HEK293 (cell line): Measurements from ENCODE around the gene ZNF35.

Experiments
- HOXC10 ChIP-seq: sonication (generic); formaldehyde crosslinking; IDR thresholded peaks from 2 replicates; pipeline ENCODE4 v1.8.1; 2023; ENCODE audit warnings: mild to moderate bottlenecking, missing genetic modification reagents
- KLF8 ChIP-seq: fragments of 450-650 bp; formaldehyde crosslinking; IDR thresholded peaks from 2 replicates; pipeline ENCODE4 v1.5.1; 2016; ENCODE audit warnings: missing biosample characterization, missing genetic modification characterization
- KLF9 ChIP-seq: fragments of 450-650 bp; formaldehyde crosslinking; IDR thresholded peaks from 2 replicates; pipeline ENCODE4 v1.5.1; 2016; ENCODE audit warnings: missing biosample characterization, missing genetic modification characterization, low read depth
- OVOL3 ChIP-seq: fragments of 450-650 bp; formaldehyde crosslinking; IDR thresholded peaks from 2 replicates; pipeline ENCODE4 v1.5.1; 2016; ENCODE audit warnings: missing biosample characterization, missing genetic modification characterization
- REPIN1 ChIP-seq: fragments of 450-650 bp; formaldehyde crosslinking; IDR thresholded peaks from 2 replicates; pipeline ENCODE4 v1.5.1; 2017; ENCODE audit warnings: missing biosample characterization, missing genetic modification characterization, low read depth
- SALL2 ChIP-seq: fragments of 450-650 bp; formaldehyde crosslinking; IDR thresholded peaks from 2 replicates; pipeline ENCODE4 v1.5.0; 2017; ENCODE audit warnings: missing biosample characterization, mild to moderate bottlenecking, missing genetic modification characterization, borderline replicate concordance
- SCRT2 ChIP-seq: fragments of 450-650 bp; formaldehyde crosslinking; IDR thresholded peaks from 2 replicates; pipeline ENCODE4 v1.5.1; 2016; ENCODE audit warnings: missing biosample characterization, missing genetic modification characterization
- SP3 ChIP-seq: fragments of 450-650 bp; formaldehyde crosslinking; IDR thresholded peaks from 2 replicates; pipeline ENCODE4 v1.5.1; 2016; ENCODE audit warnings: missing biosample characterization, missing genetic modification characterization
- ZBTB48 ChIP-seq: fragments of 450-650 bp; formaldehyde crosslinking; IDR thresholded peaks from 2 replicates; pipeline ENCODE4 v1.5.1; 2016; ENCODE audit warnings: missing biosample characterization, missing genetic modification characterization
- ZEB2 ChIP-seq: fragments of 450-650 bp; formaldehyde crosslinking; IDR thresholded peaks from 2 replicates; pipeline ENCODE4 v1.5.1; 2016; ENCODE audit warnings: missing biosample characterization, missing genetic modification characterization
- ZFP3 ChIP-seq: fragments of 450-650 bp; formaldehyde crosslinking; IDR thresholded peaks from 2 replicates; pipeline ENCODE4 v1.5.1; 2016; ENCODE audit warnings: low read depth, missing biosample characterization, missing genetic modification characterization
- ZNF211 ChIP-seq: fragments of 450-650 bp; formaldehyde crosslinking; IDR thresholded peaks from 2 replicates; pipeline ENCODE4 v1.5.1; 2016; ENCODE audit warnings: low read depth, missing biosample characterization, missing genetic modification characterization
- ZNF214 ChIP-seq: fragments of 450-650 bp; formaldehyde crosslinking; IDR thresholded peaks from 2 replicates; pipeline ENCODE4 v1.5.1; 2017; ENCODE audit warnings: missing biosample characterization, mild to moderate bottlenecking, missing genetic modification characterization, borderline replicate concordance
- ZNF221 ChIP-seq: fragments of 450-650 bp; formaldehyde crosslinking; IDR thresholded peaks from 2 replicates; pipeline ENCODE4 v1.5.1; 2017; ENCODE audit warnings: missing biosample characterization, missing genetic modification characterization, borderline replicate concordance
- ZNF274 ChIP-seq, 2 experiments: fragments of 200-500 bp in 1 of 2; fragments of 450-650 bp in 1 of 2; sonication (Bioruptor generic) in 1 of 2; formaldehyde crosslinking in 1 of 2; IDR thresholded peaks; 2 replicates each; pipeline versions ENCODE4 v1.5.1 to v1.6.1; 2014 to 2016; ENCODE audit warnings: borderline replicate concordance in 1 of 2, inconsistent platforms in 1 of 2, low read length in 1 of 2, missing biosample characterization in 1 of 2, missing genetic modification characterization in 1 of 2
- ZNF366 ChIP-seq: fragments of 450-650 bp; formaldehyde crosslinking; conservative IDR thresholded peaks from 2 replicates; pipeline ENCODE4 v1.5.1; 2016; ENCODE audit warnings: missing biosample characterization, missing genetic modification characterization
- ZNF48 ChIP-seq: fragments of 450-650 bp; formaldehyde crosslinking; IDR thresholded peaks from 2 replicates; pipeline ENCODE4 v1.5.1; 2016; ENCODE audit warnings: missing biosample characterization, missing genetic modification characterization
- ZNF514 ChIP-seq: fragments of 450-650 bp; formaldehyde crosslinking; IDR thresholded peaks from 2 replicates; pipeline ENCODE4 v1.5.1; 2016; ENCODE audit warnings: missing biosample characterization, missing genetic modification characterization
- ZNF558 ChIP-seq: fragments of 450-650 bp; formaldehyde crosslinking; IDR thresholded peaks from 2 replicates; pipeline ENCODE4 v1.5.1; 2016; ENCODE audit warnings: missing biosample characterization, missing genetic modification characterization
- ZNF571 ChIP-seq: fragments of 450-650 bp; formaldehyde crosslinking; IDR thresholded peaks from 2 replicates; pipeline ENCODE4 v1.5.0; 2017; ENCODE audit warnings: missing biosample characterization, missing genetic modification characterization
- ZNF621 ChIP-seq: fragments of 450-650 bp; formaldehyde crosslinking; IDR thresholded peaks from 2 replicates; pipeline ENCODE4 v1.5.1; 2017; ENCODE audit warnings: missing biosample characterization, missing genetic modification characterization
- ZNF830 ChIP-seq: fragments of 450-650 bp; IDR thresholded peaks from 2 replicates; pipeline ENCODE4 v1.5.0; 2018; ENCODE audit warnings: missing biosample characterization, missing genetic modification characterization, low read depth, mild to moderate bottlenecking, moderate library complexity
- ZSCAN16 ChIP-seq: fragments of 450-650 bp; formaldehyde crosslinking; IDR thresholded peaks from 2 replicates; pipeline ENCODE4 v1.5.1; 2016; ENCODE audit warnings: missing biosample characterization, missing genetic modification characterization
- TF ChIP-seq, protein P1 (sequence below): fragments of 450-650 bp; formaldehyde crosslinking; IDR thresholded peaks from 2 replicates; pipeline ENCODE4 v1.5.1; 2016; ENCODE audit warnings: missing biosample characterization, missing genetic modification characterization
- TF ChIP-seq, protein P2 (sequence below): fragments of 450-650 bp; formaldehyde crosslinking; IDR thresholded peaks from 2 replicates; pipeline ENCODE4 v1.5.1; 2017; ENCODE audit warnings: missing biosample characterization, missing genetic modification characterization
- TF ChIP-seq, protein P3 (sequence below): fragments of 450-650 bp; formaldehyde crosslinking; IDR thresholded peaks from 2 replicates; pipeline ENCODE4 v1.5.1; 2016; ENCODE audit warnings: missing biosample characterization, missing genetic modification characterization
- TF ChIP-seq, protein P4 (sequence below): fragments of 450-650 bp; formaldehyde crosslinking; IDR thresholded peaks from 2 replicates; pipeline ENCODE4 v1.5.1; 2016; ENCODE audit warnings: missing biosample characterization, missing genetic modification characterization, borderline replicate concordance
- TF ChIP-seq, protein P5 (sequence below): fragments of 450-650 bp; formaldehyde crosslinking; conservative IDR thresholded peaks from 2 replicates; pipeline ENCODE4 v1.5.1; 2016; ENCODE audit warnings: low read depth, missing biosample characterization, missing genetic modification characterization

Gene ZNF35

DNA sequence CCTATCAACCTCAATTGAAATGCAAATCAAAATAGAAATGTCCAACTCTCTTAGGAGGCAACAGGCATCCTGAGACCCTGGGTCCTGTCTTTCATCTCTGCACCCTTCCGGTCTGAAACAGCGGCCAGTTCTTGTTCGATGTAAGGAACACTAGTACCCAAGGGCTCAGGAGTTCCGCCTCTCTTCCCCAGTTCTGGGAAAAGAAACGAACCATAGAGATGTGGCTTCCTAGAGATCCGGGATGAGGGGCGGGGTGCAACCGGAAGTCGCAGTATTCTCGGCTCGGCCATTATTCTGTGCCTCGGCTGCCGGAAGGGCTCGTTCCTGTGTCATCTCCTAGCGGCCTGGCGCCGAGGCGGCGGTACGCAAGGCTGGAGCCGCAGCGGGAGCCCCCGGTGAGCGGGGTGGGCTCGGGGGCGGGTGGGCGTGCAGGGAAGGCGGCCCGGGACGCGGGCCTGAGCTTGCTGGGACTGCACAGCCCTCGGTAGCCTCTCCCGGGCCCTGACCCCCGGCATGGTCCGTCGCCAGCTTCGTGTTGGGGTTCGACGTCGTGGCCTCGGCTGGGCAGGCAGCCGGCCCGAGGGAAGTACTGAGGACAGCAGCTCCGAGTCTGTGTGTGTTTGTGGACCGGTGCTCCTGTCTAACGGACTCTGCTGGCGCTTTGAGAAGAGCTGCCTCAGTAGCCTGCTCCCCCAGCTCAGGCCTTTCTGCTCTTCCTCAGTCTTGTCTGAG, 23.6 kb upstream of the ZNF35 start, which contains the start of gene ZNF197 (continued):
- TF ChIP-seq HOXC10 (CRISPR knock-in tag) (no peak), ZNF621 (tag by site-specific recombination) (no peak), REPIN1 (tag by site-specific recombination) (no peak), ZNF48 (tag by site-specific recombination) (no peak), ZNF514 (tag by site-specific recombination) (no peak), ZNF214 (tag by site-specific recombination) (no peak), SALL2 (tag by site-specific recombination) (no peak), ZNF830 (tag by site-specific recombination) (no peak), ZSCAN16 (tag by site-specific recombination) (no peak), KLF9 (tag by site-specific recombination) (peak; percentile 65), SP3 (peak; percentile 47), ZNF558 (tag by site-specific recombination) (no peak), ZNF366 (tag by site-specific recombination) (peak; percentile 36; the same call in 1 of the 2 replicates), SCRT2 (tag by site-specific recombination) (peak; percentile 76), ZBTB48 (no peak), ZFP3 (tag by site-specific recombination) (no peak), ZEB2 (tag by site-specific recombination) (no peak), ZNF221 (tag by site-specific recombination) (no peak), KLF8 (peak; percentile 59), ZNF211 (no peak), OVOL3 (no peak), ZNF274 (IDR thresholded peaks at IDR 0.05; ENCODE audit: low read length) (no peak), ZNF274 (tag by site-specific recombination; IDR thresholded peaks at IDR 0.05; ENCODE audit: borderline replicate concordance) (no peak), ZNF571 (tag by site-specific recombination) (no peak)
- TF ChIP-seq, protein P1, sequence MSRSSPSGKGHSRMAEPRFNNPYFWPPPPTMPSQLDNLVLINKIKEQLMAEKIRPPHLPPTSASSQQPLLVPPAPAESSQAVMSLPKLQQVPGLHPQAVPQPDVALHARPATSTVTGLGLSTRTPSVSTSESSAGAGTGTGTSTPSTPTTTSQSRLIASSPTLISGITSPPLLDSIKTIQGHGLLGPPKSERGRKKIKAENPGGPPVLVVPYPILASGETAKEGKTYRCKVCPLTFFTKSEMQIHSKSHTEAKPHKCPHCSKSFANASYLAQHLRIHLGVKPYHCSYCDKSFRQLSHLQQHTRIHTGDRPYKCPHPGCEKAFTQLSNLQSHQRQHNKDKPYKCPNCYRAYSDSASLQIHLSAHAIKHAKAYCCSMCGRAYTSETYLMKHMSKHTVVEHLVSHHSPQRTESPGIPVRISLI (tag by site-specific recombination): no peak
- TF ChIP-seq, protein P2, sequence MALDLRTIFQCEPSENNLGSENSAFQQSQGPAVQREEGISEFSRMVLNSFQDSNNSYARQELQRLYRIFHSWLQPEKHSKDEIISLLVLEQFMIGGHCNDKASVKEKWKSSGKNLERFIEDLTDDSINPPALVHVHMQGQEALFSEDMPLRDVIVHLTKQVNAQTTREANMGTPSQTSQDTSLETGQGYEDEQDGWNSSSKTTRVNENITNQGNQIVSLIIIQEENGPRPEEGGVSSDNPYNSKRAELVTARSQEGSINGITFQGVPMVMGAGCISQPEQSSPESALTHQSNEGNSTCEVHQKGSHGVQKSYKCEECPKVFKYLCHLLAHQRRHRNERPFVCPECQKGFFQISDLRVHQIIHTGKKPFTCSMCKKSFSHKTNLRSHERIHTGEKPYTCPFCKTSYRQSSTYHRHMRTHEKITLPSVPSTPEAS (tag by site-specific recombination): no peak
- TF ChIP-seq, protein P3, sequence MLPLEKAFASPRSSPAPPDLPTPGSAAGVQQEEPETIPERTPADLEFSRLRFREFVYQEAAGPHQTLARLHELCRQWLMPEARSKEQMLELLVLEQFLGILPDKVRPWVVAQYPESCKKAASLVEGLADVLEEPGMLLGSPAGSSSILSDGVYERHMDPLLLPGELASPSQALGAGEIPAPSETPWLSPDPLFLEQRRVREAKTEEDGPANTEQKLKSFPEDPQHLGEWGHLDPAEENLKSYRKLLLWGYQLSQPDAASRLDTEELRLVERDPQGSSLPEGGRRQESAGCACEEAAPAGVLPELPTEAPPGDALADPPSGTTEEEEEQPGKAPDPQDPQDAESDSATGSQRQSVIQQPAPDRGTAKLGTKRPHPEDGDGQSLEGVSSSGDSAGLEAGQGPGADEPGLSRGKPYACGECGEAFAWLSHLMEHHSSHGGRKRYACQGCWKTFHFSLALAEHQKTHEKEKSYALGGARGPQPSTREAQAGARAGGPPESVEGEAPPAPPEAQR (tag by site-specific recombination): no peak
- TF ChIP-seq, protein P4, sequence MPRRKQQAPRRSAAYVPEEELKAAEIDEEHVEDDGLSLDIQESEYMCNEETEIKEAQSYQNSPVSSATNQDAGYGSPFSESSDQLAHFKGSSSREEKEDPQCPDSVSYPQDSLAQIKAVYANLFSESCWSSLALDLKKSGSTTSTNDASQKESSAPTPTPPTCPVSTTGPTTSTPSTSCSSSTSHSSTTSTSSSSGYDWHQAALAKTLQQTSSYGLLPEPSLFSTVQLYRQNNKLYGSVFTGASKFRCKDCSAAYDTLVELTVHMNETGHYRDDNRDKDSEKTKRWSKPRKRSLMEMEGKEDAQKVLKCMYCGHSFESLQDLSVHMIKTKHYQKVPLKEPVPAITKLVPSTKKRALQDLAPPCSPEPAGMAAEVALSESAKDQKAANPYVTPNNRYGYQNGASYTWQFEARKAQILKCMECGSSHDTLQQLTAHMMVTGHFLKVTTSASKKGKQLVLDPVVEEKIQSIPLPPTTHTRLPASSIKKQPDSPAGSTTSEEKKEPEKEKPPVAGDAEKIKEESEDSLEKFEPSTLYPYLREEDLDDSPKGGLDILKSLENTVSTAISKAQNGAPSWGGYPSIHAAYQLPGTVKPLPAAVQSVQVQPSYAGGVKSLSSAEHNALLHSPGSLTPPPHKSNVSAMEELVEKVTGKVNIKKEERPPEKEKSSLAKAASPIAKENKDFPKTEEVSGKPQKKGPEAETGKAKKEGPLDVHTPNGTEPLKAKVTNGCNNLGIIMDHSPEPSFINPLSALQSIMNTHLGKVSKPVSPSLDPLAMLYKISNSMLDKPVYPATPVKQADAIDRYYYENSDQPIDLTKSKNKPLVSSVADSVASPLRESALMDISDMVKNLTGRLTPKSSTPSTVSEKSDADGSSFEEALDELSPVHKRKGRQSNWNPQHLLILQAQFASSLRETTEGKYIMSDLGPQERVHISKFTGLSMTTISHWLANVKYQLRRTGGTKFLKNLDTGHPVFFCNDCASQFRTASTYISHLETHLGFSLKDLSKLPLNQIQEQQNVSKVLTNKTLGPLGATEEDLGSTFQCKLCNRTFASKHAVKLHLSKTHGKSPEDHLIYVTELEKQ (tag by site-specific recombination): no peak
- TF ChIP-seq, protein P5, sequence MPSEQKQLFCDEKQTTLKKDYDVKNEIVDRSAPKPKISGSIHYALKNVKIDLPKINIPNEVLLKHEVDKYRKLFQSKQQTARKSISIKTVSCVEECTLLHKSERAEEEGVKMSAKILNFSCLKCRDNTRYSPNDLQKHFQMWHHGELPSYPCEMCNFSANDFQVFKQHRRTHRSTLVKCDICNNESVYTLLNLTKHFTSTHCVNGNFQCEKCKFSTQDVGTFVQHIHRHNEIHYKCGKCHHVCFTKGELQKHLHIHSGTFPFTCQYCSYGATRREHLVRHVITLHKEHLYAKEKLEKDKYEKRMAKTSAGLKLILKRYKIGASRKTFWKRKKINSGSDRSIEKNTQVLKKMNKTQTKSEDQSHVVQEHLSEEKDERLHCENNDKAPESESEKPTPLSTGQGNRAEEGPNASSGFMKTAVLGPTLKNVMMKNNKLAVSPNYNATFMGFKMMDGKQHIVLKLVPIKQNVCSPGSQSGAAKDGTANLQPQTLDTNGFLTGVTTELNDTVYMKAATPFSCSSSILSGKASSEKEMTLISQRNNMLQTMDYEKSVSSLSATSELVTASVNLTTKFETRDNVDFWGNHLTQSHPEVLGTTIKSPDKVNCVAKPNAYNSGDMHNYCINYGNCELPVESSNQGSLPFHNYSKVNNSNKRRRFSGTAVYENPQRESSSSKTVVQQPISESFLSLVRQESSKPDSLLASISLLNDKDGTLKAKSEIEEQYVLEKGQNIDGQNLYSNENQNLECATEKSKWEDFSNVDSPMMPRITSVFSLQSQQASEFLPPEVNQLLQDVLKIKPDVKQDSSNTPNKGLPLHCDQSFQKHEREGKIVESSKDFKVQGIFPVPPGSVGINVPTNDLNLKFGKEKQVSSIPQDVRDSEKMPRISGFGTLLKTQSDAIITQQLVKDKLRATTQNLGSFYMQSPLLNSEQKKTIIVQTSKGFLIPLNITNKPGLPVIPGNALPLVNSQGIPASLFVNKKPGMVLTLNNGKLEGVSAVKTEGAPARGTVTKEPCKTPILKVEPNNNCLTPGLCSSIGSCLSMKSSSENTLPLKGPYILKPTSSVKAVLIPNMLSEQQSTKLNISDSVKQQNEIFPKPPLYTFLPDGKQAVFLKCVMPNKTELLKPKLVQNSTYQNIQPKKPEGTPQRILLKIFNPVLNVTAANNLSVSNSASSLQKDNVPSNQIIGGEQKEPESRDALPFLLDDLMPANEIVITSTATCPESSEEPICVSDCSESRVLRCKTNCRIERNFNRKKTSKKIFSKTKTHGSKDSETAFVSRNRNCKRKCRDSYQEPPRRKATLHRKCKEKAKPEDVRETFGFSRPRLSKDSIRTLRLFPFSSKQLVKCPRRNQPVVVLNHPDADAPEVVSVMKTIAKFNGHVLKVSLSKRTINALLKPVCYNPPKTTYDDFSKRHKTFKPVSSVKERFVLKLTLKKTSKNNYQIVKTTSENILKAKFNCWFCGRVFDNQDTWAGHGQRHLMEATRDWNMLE (tag by site-specific recombination): peak; percentile 92
